GM18907 (cell line): Measurements from ENCODE around the gene MMP19.
"Not testable (repeated sequence)": the region's sequence is repeated elsewhere in the genome, so short reads cannot be mapped to it uniquely, and the experiment has no call there.

ENCODE experiments used
- ATAC-seq: cut with Tn5 transposase; IDR thresholded peaks from one replicate; pipeline ENCODE4 v1.9.1; 2021; ENCODE audit warnings: mild to moderate bottlenecking, moderate library complexity; ENCODE audit not compliant: unreplicated experiment

The MMP19 gene

DNA sequence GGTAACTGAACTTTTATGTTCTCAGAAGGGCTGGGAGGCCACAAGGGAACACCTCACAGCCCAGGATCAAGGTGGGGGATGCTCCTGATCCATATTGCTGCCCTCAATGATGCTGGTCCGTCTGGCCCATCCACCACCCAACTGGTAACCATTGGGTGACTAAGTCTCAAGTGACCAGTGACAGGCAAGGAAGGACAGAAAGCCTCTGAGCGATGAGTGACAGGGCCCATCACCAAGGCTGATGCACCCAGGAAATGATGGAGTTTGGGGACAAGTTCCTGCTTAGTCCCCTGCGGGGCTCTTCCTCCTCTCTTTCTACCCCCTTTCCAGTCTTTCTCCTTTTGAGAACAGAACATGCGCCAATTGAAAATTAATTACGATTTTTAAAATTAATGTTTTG is 2.6 kb upstream of the MMP19 start:
- ATAC-seq = no peak

DNA sequence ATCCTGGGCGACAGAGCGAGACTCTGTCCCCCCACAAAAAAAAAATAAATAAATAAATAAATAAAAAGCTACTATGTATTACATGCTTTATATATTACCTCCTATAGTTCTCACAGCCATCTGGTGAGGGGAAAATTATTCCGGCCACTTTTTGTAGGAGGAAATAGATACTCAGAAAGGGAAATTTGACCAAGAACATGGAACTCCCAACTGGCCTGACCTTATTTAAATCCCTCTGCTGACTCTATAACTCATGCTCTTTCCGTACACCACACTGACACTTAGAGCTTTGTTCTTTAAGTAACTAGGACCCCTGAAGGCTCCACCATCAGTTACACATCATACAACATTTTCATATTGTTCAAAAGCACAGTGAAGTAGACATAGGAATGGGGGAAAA is 2.2 kb upstream of the MMP19 start:
- no peak for ATAC-seq

DNA sequence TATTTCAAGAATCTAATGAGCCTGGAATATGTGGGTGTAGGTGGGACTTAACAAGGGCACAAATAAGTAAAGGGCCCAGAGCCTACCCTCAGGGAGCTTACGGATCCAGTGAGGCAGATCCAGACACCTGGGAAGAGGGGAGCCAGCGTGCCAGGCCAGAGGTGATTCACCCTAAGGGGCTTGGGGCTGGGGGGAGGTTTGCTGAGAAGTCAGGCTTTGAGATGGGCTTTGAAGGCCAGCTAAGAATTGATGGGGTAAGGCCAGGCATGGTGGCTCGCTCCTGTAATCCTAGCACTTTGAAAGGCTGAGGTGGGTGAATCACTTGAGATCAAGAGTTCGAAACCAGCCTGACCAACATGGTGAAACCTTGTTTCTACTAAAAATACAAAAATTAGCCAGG is 695 bp upstream of the MMP19 start:
- ATAC-seq = no peak

DNA sequence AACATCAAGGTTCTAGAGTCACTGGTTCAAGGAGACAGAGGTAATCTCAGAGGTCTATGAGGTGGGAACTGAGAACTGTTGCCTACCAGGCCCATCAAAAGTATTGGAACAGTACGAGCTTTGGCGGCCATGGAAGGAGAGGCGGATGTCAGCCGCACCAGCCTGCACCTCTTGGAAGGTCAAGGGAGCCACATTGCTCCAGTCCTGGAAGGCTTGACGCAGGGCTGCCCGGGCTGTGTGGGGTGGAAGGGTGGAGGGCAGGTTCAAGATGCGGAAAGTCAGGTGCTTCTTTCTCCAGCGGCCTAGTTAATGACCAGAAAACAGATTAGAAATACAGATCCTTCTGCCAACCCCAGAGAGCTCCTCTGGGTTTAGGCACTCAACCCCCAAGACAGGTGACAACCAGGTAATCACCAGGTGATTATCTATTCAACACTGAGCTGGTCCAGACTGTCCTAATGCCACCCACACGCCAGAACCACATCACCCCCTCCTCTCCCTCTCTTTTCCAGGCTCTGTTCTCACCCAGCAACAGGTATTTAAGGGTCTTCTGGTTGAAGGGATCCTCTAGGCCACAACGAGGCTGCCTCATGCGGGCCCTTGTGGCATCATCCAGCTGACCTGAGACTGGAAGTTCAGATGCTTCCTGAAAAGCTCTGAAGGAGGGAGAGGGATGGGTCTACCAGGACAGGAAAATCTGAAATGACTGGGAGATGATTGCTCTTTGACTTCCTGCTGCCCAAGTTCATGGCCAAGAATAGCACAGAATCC is 2.0 kb downstream of the MMP19 start:
- ATAC-seq = no peak

DNA sequence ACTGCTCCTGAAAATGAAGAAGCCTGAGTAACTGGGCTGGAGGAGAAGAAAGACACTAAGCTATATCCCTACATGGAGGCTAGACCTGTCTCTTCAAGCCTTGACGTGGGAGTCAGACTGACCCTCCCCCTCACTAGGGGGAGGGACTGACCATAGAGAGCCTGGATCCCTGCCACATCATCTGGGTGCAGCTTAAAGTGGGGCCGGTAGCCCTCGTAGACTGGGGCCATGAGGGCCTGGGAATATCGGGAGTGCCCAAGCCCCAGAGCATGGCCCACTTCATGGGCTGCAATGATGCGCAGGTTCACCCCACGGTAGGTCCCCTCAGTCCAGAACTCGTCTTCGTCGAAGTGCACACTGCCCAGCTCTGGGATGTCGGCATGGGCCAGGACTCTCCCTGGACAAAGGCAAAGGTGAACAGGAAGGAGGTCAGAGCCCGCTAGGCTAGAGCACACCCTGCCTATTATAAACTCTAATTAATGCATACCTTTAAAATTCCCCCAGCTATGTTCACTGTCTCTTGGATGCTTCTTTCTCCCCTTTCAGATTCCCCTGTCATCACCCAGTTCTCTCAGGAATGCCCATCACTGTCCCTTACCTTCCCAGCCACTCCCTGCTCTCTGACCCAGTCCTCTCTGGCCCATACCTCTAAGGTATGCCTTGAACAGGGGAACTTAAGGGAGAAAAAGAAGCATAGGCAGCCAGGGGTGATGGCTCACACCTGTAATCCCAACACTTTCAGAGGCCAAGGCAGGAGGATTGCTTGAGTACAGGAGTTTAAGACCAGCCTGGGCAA is 3.2 kb downstream of the MMP19 start:
- ATAC-seq = no peak

DNA sequence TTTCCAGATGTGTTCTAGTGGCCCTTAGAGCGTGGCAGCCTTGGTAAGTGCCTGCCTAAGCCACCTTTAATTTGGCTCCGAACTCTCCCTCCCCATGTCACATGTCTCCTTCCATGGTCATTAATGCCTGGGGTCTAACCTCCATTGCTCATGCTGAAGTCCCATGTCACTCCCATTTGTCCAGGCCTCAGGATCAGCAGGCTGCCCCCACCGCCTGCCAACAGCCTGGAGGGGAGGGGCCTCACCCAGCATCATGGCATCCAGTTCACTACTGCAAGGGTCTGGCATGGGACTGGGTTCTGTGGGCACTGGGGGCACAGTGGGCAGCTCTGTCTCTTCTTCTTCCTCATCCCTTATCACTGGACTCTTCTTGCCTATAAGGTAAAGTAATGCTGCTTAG is 4.4 kb downstream of the MMP19 start:
- ATAC-seq = no peak

DNA sequence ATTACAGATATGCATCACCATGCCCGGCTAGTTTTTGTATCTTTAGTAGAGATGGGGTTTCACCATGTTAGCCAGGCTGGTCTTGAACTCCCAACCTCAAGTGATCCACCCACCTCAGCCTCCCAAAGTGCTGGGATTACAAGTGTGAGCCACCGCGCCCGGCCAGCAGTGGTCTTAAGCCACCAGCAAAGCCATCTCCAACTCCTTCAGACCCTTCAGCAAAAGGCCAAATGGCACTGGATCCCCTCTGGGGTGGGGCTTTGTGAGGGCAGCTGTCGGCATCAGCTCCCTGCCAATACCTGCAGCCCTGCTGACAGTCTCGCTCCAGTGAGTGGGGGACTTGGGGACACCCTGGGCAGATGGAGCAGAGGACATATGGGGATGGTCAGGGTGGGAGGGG is 8.3 kb downstream of the MMP19 start:
- not testable (repeated sequence) for ATAC-seq

DNA sequence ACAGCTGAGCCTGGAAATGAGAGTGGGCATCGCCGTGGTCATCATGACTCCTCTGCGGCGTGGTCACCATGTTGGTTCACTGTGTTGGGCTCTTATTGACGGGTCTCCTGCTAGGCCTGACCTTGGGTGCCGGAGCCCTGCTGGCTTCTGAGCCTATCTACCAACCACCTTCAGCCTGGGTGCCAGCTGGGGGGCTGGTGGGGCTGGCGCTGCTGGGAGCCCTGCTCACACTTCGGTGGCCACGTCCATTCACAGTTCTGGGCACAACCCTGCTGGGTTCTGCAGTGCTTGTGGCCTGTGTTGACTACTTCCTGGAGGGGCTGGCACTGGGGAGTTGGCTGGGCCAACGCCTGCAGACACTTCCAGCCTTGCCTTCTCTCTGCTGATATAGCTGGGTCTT is 9.7 kb downstream of the MMP19 start:
- ATAC-seq = no peak

DNA sequence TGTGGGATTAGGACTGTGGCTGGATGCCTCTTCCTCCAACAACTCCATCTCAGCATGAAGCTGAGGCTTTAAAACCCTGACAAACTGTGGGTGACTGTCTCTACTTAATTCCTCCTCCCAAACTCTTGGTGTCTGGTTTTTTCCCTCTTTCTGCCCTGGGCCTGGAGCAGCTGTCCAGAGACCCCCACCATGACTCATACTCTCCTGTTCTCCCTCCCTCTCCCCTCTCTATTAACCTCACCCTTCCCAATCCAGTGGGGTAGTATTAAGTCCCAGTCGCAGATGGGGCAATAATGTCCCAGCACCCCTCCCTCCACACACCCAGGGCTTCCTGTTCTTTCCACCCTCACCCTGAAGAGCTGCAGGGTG is 11.3 kb downstream of the MMP19 start:
- no peak for ATAC-seq

DNA sequence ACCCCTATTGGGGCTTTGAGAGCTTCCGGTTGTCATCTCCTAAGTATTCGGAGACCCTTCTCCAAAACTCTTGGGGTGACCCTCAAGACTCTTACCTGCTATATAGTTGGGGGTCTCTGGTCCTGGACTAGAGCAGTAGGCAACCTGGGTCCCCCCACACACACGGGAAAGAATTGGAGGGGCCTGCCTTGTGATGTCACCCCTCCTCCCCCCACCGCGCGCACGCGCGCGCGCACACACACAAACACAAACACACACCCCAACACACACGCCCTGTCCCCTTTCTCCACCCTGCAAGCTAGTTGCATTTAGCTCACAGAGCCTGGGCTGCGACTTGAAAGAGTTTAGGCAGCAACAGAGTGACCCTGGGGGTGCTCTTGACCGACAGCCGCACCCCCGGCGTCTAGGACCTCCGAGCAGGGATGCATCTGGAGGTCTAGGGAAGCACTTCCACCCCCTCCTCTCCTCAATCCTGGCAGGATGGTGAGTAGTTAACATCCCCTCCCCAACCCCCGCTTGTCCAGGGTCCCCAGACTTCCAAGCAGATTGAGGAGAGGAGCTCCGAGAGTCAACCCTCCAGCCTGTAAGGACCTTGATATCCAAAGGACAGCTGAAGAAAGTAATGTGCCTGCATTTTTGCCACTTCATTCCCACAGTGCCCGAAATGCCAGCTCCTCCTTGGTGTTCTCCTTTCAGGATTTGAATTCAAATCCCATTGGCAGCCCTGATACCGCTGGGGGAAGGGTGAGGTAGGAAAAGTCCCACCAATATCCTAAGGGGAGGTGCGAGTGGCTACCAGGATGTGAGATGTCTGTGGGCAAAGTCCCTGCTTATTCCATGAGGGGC is 11.9 kb downstream of the MMP19 start:
- ATAC-seq = no peak

DNA sequence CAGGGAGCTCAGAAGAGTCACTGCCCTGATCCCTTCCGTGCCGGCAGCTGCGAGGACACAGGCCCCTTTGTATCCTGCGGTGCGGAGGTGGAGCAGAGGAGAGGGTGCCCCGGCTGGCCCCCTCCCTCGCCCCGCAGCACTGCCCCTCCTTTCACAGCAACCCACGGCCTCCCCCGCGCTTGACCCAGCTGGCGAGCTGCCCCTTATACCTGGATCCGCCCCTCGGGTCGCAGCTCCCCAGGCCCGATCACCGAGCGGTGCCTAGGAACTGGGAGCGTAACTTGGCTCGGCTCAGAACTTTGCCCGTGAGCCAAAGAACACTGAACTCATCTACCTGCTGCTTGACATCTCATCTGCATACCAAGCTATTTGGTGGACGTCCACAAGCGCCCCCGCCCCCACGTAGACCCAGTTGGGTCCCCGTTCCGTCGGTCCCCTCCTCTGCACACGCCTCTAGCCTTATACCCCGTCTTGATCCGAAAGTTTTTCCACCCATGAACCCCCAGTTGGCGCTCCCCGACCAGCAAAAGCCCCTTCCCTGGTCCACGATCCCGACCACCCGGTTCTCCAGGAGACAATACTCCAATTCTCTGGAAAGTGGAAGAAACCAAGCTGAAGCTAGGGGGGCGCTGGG is 12.7 kb downstream of the MMP19 start:
- ATAC-seq = peak; percentile 25

DNA sequence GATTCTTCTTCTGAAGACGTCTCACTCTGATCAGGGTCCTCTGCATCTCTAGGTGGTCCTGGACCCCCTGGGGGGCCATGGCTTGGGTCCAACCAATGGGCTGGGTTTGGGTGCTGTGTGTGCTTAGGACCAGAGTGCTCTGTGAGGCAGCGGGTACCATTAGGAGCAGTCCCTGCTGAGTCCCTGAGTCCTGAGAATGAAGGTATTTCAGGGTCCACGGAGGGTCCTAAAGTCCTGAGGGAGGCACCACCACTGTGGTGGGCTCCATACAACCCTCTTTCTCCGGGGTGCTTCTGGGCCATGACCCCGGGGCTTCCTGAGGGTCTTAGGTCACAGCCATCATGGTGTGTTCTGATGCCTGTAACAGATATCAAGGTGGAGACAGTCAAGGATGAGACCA is 14.4 kb downstream of the MMP19 start:
- no peak for ATAC-seq

DNA sequence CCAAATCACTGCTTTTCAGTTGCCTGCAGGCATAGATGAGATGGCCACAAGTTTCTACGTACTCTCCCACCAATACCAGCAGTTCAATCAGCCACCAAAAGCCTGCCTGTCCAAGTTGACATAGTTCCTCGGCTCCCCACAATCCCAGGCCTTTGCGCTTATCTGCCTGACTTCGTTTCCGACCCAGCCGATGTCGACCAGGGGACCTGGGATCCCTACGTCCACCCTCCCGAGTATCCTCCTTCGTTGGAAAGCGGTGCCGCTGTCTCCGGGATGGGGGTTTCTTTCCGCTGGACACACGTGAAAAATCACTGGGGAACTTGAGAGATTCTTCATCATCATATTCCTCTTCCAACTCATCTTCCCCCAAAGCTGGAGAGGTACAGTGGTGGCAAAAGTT is 14.9 kb downstream of the MMP19 start:
- no peak for ATAC-seq

DNA sequence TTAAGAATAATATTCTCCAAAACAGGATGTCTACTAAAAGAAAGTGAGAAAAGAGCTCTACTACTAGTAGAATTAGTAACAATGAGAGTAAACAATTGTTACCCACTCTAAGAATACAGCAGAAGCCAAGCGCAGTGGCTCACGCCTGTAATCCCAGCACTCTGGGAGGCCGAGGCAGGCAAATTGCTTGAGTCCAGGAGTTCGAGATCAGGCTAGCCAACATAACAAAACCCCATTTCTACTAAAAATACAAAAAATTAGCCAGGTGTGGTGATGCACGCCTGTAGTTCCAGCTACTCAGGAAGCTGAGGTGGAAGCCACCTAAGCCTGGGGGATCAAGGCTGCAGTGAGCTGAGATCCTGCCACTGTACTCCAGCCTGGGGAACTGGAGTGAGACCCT is 18.0 kb downstream of the MMP19 start:
- ATAC-seq = no peak

DNA sequence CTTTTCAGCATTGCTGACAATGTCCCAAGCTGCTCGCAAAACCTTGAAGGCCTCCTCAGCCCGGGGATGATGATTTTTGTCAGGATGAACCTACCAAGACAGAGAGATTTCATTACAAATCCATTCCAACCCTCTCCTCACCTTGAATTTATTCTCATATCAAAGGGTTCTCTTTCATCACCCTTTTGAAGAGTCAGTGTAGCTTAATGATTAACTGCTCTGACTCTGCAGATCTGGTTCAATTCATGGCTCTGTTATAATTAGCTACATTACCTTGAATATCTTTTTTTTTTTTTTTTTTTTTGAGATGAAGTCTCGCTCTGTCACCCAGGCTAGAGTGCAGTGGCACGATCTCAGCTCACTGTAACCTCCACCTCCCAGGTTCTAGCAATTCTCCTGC is 19.3 kb downstream of the MMP19 start:
- ATAC-seq = no peak

DNA sequence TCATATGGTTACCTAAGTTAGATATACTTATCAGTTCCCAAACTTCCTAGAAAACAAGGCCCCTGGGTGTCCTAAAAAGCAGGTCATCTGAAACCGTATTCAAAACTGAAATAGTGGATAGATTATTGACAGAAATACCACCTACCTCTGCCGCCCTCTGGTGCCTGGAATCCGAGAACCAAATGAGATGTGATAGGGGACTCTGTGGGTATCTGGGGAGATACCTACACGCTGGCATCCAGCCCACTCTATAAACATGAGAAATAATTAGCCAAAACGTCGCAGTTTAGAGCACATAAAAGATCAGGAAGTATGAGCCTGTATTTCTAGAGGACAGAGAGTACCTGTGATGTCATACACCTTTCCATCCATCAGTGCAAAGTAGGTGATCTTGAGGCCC is 20.5 kb downstream of the MMP19 start:
- ATAC-seq = no peak

DNA sequence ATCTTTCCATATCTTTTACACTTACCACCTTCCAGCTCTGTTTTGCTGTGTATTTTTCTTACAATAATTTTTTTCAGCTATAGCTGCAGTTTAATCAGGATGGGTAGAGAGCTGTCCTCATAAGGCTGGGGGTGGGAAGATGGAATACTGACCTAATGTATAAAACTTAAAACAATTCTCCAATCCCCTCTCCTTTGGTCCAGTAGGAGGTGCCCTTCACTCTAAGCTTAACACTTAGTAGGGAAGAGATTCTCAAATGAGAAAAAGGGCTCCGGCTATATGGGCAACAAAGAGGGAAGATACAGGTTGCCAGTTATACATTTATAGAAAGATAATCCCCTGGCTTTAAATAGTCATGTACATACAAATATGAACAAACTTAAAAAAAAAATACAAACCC is 22.1 kb downstream of the MMP19 start:
- no peak for ATAC-seq

DNA sequence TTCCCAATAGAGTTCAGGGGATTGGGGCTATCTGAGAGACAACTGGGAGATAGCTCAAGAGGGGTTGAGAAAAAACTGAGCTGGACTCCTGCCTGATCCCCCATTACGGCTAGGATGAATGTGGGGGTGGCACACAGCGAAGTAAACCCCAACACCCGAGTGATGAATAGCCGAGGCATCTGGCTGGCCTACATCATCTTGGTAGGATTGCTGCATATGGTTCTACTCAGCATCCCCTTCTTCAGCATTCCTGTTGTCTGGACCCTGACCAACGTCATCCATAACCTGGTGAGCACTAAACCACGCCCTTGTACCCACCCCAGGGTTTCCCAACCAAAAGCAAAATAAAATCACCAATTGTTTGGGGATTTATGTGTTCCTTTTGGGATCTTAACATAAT is 23.9 kb downstream of the MMP19 start:
- no peak for ATAC-seq

DNA sequence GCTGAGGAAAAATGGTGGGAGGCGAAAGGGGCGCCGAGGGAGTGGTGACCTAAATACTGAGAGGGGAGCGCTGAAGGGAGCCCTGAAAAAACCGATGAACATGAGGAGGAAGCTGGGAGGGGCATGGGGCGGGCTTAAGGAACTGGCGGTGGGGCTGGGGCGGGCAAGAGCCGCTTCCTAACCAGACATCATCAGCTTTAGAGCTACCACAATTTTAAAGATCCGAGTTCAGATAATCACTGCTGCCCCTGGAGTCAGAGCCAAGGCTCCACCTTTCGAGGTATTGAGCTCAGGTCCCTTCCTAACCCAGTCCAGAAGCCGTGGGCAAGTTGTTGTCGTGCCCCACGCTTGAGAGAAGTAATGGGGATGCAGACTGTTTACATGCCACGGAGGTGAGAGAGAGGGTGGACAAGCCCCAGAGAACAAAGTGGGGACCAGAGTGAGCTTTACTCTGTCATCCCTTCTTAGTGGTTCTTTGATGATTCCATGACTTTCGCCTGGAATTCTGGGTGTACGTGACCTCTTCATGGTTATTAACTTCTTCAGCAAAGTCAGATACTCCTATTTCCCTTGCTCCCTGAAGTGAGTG is 24.5 kb downstream of the MMP19 start:
- peak; percentile 31 for ATAC-seq

DNA sequence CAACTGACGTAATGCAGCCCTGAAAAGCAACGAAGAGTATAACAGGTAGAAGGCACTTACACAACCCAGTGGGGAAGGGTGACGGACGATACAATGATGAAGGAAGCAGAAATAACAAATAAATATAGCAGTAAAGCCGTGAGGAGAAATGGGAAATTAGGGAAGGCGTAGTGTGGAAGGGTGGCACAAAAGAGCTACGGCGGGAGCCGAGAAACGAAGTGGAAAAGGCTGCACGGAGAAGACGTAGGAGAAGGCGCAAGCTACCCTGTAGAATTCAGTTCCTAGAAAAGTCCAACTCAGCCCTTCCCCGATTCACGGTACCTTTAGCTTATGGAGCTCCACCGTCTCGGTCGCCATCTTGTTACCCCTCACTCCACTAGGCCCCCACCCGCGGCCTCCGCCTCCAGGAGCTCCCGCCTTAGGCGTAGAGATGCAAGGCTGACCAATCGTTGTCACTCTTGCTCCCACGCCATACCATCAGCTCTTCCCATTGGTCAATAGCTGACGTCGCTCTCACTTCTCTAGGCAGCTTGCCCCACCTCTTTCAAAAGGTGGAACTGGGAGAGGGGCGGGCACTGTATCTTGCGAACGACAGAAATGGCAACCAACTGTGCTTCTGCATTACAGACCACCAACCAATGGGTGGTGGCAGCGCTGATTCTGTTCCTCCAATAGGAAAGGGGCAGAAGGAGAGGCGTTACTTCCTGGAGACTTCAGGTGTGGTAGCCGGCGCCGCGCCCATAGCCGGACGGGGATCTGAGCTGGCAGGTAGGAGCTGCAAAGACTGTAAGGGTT is 25.2 kb downstream of the MMP19 start, which contains the start of the genes ORMDL2 and SARNP:
TSS of gene ORMDL2 (plus strand) at position 697 of the 795 bp plus-strand sequence. CDS start 959 bp downstream, outside the sequence.
TSS of gene SARNP (minus strand) at position 380 of the 795 bp plus-strand sequence. CDS start at position 357, 23 bp downstream.
- ATAC-seq = peak; percentile 97
